HG03521 (cell line): Measurements from ENCODE around the gene SCRT2.

Experiments
- ATAC-seq: cut with Tn5 transposase; IDR thresholded peaks from one replicate; pipeline ENCODE4 v1.9.1; 2021; ENCODE audit warnings: mild to moderate bottlenecking, moderate library complexity; ENCODE audit not compliant: unreplicated experiment

The SCRT2 gene

DNA sequence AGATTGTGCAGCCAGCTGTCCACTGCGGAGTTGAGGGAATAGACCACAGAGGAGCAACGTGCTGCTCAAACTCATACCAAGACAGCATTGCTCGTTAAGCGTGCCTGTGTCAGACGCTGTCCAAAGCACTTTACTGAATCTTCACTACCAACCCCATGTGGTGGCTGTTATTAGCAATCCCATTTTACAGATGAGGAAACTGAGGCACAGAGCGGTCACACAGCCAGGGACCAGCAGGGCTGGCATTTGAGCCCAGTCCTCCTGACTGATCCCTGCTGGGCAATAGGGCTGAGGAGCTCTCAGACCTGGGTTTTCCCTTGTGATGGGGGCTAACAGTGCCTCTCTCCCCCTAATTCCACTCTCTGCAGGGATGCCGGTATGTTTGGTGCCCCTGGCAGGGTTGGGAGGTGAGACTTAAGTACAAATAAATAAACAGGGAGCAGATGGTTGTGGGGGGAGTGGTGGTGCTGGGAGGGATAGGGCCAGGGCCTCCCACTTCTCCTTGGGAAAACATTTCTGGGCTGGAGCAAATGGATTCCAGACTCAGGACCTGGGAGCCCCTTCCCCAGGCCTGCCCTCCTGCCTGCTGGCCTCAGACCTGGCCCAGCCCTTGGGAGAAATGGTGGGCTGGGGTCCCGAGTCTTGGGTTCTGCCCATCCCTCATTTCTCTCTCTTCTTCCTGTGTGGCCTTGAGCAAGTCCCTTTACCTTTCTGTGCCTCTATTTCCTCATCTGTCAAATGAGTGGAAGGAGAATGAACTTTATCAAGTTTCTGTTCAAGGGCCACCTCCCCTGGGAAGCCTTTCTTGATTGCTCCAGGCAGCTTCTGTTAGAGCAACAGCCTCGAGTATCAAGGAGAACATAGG is 40.3 kb downstream of the SCRT2 start:
- no peak for ATAC-seq

DNA sequence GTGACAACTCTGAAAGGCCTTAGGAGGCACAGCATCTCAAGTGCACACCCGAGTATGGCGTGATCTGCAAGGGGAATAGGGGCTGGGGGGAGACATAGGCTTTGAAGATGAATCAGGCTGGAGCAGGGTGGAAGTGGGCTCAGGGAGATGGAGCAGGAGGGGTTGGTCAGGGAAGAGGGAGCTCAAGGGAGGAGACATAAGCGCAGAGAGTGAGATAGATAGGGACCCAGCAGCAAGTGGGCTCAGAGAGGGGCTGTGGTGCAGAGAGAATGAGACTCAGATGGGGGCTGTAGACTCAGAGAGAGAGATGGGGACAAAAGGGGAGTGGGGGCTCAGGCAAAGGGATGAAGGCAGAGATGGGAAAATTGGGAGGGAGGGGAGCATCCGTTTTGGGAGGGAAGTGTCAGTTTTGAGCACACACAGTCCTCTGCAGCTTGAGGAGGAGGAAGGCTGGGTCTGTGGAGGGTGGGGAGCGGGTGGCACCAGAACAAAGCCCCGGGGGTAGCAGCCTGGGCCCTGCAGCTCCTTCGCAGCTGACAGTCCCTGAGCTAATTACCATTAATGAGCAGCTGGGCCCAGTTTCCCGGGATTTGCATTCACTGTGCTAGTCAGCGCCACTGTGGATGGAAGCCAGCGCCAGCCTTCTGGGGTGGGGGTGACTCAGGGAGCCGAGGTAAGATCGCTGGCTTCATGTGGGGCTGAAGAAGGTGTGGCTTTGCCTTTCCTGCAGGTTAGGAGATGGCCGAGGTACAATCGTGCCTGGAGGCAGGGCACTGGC is 41.3 kb downstream of the SCRT2 start:
- ATAC-seq, result no peak

DNA sequence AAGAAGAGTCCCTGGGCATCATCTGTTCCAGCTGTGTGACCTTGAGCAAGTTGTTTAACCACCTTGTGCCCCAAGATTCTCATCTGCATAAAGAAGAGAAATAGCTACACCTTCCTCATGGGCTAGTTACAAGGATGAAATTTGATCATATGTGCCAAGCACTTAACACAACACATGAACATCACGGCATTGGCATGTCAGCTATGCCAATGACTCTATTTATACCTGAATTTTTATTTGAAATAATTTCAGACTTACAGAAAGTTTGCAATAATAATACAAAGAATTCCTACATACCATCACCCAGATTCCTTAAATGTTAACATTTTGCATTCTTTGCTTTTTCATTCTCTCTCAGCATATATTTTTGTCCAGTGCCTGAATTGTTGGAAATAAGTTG is 44.5 kb downstream of the SCRT2 start:
- ATAC-seq, result no peak

DNA sequence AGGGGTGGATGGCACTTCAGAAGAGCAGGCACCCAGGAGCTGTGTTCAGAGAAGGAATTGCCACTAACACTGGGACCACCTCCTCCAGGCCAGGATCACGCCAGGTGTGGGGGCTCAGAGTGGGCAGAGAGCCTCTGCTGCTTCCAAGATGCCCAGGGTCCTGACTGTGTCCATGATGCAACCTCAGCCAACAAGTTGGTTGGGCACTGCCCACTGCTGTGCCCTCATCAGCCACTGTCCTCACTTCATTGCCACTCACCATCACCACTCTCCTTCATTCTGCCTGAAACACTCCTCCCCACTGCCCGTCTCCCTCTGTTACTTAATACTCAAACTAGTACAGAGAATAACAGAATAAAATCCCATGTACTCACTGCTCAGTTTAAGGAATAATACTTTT is 49.0 kb downstream of the SCRT2 start:
- no peak for ATAC-seq

DNA sequence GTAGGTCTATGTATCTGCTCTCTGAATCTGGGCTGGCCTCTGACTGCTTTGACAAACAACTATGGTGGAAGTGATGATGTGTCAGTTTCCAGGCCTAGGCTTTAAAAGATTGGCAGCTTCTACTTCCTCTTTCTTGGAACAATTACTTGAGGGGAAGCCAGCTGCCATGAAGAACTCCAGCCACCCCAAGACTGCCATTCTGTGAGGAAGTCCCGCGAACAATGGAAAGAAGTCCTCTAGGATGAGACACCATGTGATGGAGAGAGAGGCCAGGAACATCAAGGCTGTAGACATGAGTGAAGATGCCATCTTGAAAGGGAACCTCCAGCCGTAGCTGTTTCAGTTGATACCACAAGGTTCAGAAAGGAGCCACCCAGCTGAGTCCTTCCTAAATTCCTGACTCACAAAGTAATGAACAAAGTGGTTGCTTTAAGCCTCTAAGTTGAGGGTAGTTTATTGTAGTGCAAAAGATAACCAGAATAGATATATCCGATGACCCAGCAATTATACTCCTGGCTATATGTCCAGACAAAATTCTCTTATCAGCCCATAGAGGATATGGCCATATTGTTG is 50.2 kb downstream of the SCRT2 start:
- ATAC-seq, result no peak

DNA sequence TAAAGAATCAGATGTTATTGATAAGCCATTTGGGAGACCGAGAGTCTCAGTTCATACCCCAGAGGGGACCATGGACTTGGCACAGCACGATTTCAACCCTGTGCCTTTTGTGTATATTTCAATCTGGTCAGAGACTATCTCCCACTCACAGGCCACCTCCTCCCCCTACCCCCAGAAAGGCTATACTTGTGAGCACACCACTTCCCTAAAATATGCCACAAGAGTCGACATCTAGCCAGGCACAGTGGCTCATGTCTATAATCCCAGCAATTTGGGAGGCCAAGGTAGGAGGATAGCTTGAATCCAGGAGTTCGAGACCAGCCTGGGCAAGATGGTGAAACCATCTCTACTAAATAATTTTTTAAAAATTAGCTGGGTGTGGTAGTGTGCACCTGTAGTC is 51.9 kb downstream of the SCRT2 start:
- no peak for ATAC-seq

DNA sequence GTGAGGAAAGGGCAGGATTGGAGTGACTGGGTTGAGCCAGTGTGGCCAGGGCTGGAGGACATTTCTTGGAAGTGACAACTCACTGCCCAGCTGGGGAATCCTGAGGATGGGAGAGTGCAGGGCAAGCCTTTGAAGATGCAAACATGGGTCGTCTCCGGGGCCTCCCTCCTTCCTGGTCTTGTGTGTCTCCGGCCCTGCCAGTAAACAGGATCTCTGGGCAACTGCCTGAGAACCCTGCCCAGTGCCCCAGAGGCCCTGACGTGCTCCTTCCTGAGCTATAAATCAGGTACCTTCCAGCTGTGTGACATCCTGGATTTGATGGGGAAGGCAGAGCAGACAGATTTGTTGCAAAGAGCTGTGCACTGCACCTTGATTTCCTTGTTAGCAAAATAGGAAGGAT is 52.6 kb downstream of the SCRT2 start:
- no peak for ATAC-seq

- no peak for ATAC-seq
Observed at GRCh38 chr20:622161-622560, 53.4 kb downstream of the SCRT2 start.

DNA sequence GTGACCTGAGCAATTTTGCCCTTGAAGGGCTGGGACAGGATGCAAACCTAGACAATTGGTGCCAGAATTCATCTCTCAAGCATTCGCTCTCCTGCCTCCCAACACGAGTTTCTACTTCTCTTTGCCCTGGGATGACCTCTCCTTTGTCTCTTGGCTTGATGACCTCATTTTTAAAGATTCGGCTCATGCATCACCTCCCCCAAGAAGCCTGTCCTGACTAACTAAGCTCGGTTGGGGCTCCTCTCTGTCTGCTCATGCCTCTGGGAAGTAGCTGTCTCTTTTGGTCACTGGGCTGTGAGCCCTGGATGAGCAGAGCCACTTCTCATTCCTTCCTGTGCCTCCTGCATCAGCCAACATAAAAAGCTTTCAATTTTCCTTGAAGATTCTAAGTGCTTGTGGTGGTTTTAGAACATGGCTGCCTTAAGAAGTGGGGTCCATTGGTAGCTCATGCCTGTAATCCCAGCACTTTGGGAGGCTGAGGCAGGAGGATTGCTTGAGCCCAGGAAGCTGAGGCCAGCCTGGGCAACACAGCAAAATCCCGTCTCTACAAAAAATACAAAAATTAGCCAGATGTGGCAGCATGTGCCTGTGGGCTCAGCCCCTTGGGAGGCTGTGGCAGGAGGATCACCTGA is 54.4 kb downstream of the SCRT2 start:
- no peak for ATAC-seq

DNA sequence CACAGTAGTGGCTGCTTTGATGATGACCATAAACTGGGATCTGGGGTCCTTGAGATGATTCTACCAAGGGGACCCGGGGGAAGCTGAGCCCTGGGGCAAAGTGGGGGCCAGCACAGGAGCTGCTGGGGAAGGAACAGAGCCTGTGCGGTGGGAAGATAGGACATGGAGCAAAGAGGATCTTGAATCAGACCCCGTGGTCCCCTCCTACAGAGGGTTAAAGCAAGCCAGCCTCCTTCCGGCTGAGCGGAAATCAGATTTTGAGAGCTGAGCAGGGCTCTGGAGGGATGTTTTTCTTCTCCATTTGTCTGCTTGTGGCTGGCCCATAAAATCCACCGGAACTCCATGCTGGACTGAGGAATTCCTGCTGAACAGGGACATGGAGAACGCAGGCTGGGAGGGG is 55.4 kb downstream of the SCRT2 start:
- ATAC-seq, result no peak

DNA sequence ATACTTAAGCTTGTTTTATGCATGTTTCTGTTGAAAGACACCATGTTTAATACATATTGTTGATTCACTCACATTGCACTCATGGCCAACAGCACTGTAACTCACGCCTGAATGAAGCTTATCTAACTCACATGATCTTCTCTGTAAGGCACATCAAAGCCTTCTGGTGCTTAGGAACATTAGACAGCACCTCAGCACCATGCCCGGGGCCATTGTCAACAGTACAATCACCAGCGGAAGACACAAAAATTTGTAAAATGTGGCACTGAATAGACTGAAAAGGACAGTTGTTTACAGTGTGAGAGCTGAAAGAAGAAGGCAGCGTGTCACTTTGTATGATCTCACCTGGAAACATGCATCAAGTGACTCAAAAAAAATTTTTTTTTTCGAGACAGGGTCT is 56.6 kb downstream of the SCRT2 start:
- no peak for ATAC-seq

DNA sequence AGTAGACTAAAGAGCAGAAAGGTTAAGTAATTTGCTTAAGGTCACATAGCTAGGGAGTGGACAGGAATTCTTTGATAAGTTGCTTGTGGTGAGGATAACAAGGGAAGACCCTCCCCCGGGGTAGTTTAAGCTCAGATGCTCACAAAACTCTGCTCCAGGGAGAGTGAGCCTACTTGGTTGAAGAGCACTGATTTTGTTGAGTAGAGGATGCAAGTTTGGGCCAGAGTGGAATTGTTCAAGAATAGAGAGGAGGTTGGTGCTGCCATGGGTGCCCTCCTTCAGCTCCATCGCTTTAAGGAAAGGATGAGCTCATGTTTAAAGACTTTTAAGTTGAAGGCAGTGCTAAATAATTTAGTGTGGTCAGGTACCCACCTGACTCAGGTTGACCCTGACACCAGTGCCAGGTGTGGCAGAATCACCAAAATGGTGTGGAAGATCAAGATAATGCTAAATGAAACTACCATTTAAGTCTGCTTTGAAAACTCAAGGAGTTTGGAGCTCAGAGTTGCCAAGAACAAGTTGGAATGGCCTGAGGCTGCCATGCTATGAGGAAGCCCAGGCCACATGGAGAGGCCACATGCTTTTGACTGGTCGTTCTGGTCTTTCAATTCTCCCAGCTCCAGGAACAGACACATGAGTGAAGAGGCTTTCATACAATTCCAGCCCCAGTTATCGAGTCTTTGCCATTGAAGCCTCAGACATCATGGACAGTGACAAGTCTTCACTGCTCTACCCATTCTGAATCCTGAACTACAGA is 57.5 kb downstream of the SCRT2 start:
- no peak for ATAC-seq

- no peak for ATAC-seq
Observed at GRCh38 chr20:615514-615913, 60.1 kb downstream of the SCRT2 start.

GRCh38 chr20:611843-612185 is 63.8 kb downstream of the SCRT2 start:
- ATAC-seq, result no peak
